Measurements from ENCODE around the gene HTRA3. TPM values are rescaled to one million over a fixed set of nuclear protein-coding genes. Genes with fewer than 3 reads are reported as not detected.

HTRA3 gene
- total and polyA plus RNA-seq, 2 experiments from 2014 or later: 1.3 to 3.6 TPM

GRCh38 chr4:8293131-8293975, 23.8 kb downstream of the HTRA3 start (continued):
- no peak for TF ChIP-seq ZNF462 (CRISPR knock-in tag; IDR thresholded peaks at IDR 0.05)
- TF ChIP-seq JUNB (IDR thresholded peaks at IDR 0.05; ENCODE audit: unreplicated experiment): no peak
- no peak for TF ChIP-seq ZNF114 (CRISPR knock-in tag; IDR thresholded peaks at IDR 0.05)
- TF ChIP-seq CREB1 (CRISPR knock-in tag; IDR thresholded peaks at IDR 0.05; ENCODE audit: low read depth): no peak

- Histone ChIP-seq H3K79me2 (replicated peaks; ENCODE audit: insufficient read depth) (no peaks in the 10 kb centered on the region), H3F3A (replicated peaks; ENCODE audit: low read depth) (no peaks in the 10 kb centered on the region), H3K27ac (ENCODE audit: low read depth) (no peak overlapping the region), H3K9me2 (ENCODE audit: insufficient read depth) (no peaks in the 10 kb centered on the region), H3K4me3 (no peak overlapping the region), H2AFZ (no peak overlapping the region), H3K36me3 (ENCODE audit: insufficient read depth) (no peaks in the 10 kb centered on the region), H3K4me2 (no peak overlapping the region), H4K20me1 (replicated peaks; ENCODE audit: insufficient read depth) (no peaks in the 10 kb centered on the region), H3K27me3 (ENCODE audit: insufficient read depth) (no peaks in the 10 kb centered on the region), H3K4me1 (ENCODE audit: insufficient read depth) (no peaks in the 10 kb centered on the region)
- Mint-ChIP-seq H3K27ac (no peak overlapping the region), H3K4me1 (no peaks in the 10 kb centered on the region), H3K9me3 (peaks cover 6% of the 10 kb centered on the region), H3K36me3 (ENCODE audit: low read depth) (peaks cover 8% of the 10 kb centered on the region), H3K27me3 (ENCODE audit: insufficient read depth, low read depth, poor library complexity) (peaks cover 6% of the 10 kb centered on the region), H3K4me3 (no peak overlapping the region)
- ATAC-seq (no peak), DNase-seq (ENCODE audit: low spot score) (no peak)
- TF ChIP-seq ZNF331 (CRISPR knock-in tag; IDR thresholded peaks at IDR 0.05; ENCODE audit: low read depth) (no peak), REST (IDR thresholded peaks at IDR 0.05; ENCODE audit: unreplicated experiment) (no peak), ZNF114 (CRISPR knock-in tag; IDR thresholded peaks at IDR 0.05) (no peak), STAT1 (IDR thresholded peaks at IDR 0.05; ENCODE audit: unreplicated experiment) (no peak)
Observed at GRCh38 chr4:8294036-8294435, 24.5 kb downstream of the HTRA3 start.
